B cell (primary cell): ENCODE data around the gene JAK1. TPM values are rescaled to one million over a fixed set of nuclear protein-coding genes. Genes with fewer than 3 reads are reported as not detected.
A peak's percentile ranks its signal among the peaks of the same experiment; 100 is the strongest.

Source experiments
- ATAC-seq: fragments of 200-7000 bp; cut with Tn5 transposase; one replicate; pipeline ENCODE4 v1.10.0; 2021; ENCODE audit warnings: low read depth, mild to moderate bottlenecking, moderate number of reproducible peaks, moderate library complexity
- CTCF ChIA-PET: fragments of 350-600 bp; sonication (Branson Sonifier 250); formaldehyde crosslinking; loops from one replicate; lab custom pipeline; 2021; ENCODE audit warnings: antibody characterized with exemption, inconsistent platforms; lab: Charles Lee
- POLR2A ChIA-PET: fragments of 350-600 bp; sonication (Branson Sonifier 250); formaldehyde crosslinking; loops from one replicate; lab custom pipeline; 2021; ENCODE audit warnings: antibody characterized with exemption; lab: Charles Lee
- DNase-seq: peaks from one replicate; pipeline ENCODE4 v3.0.0; 2013
- H2AFZ ChIP-seq: 2 replicates; pipeline ENCODE4 v1.6.1; 2012; ENCODE audit warnings: mild to moderate bottlenecking, low read depth, low read length; ENCODE audit not compliant: insufficient read depth, poor library complexity, severe bottlenecking
- H3K27ac ChIP-seq, 2 donors: 1 replicate in 1 of 2; 2 replicates in 1 of 2; pipeline ENCODE4 v1.5.1; 2012 to 2013; ENCODE audit warnings: low read length in 2 of 2, mild to moderate bottlenecking in 2 of 2, moderate library complexity in 1 of 2
- H3K27me3 ChIP-seq, 4 experiments: fragments of 200-600 bp in 1 of 4; sonication (generic) in 1 of 4; replicated peaks in 1 of 4; 1 replicate in 2 of 4; 2 replicates in 2 of 4; pipeline versions ENCODE4 v1.6.1 to v1.7.0; 2013 to 2016; ENCODE audit warnings: low read length in 3 of 4, mild to moderate bottlenecking in 2 of 4, mixed read lengths in 1 of 4, moderate library complexity in 1 of 4; ENCODE audit not compliant: insufficient read depth in 4 of 4, control insufficient read depth in 3 of 4; ENCODE audit errors: control extremely low read depth in 1 of 4
- H3K36me3 ChIP-seq, 2 experiments: replicated peaks in 1 of 2; 1 replicate in 1 of 2; 2 replicates in 1 of 2; pipeline versions ENCODE4 v1.6.1 to v1.7.1; 2013; ENCODE audit warnings: low read length in 1 of 2; ENCODE audit not compliant: insufficient read depth in 2 of 2, control insufficient read depth in 1 of 2; ENCODE audit errors: control extremely low read depth in 1 of 2, extremely low read depth in 1 of 2
- H3K4me1 ChIP-seq, 2 donors: fragments of 200-600 bp in 1 of 2; sonication (generic) in 1 of 2; 1 replicate in 1 of 2; 2 replicates in 1 of 2; pipeline versions ENCODE4 v1.5.1 to v1.6.1; 2013 to 2017; ENCODE audit warnings: low read length in 2 of 2; ENCODE audit not compliant: control insufficient read depth in 2 of 2, insufficient read depth in 2 of 2
- H3K4me2 ChIP-seq: replicated peaks from 2 replicates; pipeline ENCODE3; 2012; ENCODE audit warnings: mild to moderate bottlenecking, low read depth, low read length; ENCODE audit not compliant: poor library complexity, severe bottlenecking
- H3K4me3 ChIP-seq, 5 experiments: fragments of 200-600 bp in 1 of 5; sonication (generic) in 1 of 5; 1 replicate in 3 of 5; 2 replicates in 2 of 5; pipeline versions ENCODE4 v1.5.1 to v1.7.0; 2011 to 2016; ENCODE audit warnings: low read length in 4 of 5, mild to moderate bottlenecking in 4 of 5, low read depth in 2 of 5, control low read depth in 1 of 5, moderate library complexity in 1 of 5; ENCODE audit not compliant: insufficient read depth in 1 of 5; ENCODE audit errors: control extremely low read depth in 1 of 5, extremely low read depth in 1 of 5
- H3K79me2 ChIP-seq: fragments of 200-600 bp; sonication (generic); one replicate; pipeline ENCODE4 v1.6.0; 2016; ENCODE audit warnings: low read length; ENCODE audit not compliant: control insufficient read depth, insufficient read depth
- H3K9ac ChIP-seq: fragments of 200-600 bp; sonication (generic); 2 replicates; pipeline ENCODE4 v1.6.1; 2017; ENCODE audit warnings: mild to moderate bottlenecking, low read length, moderate library complexity
- H3K9me3 ChIP-seq, 3 donors: one replicate each; pipeline versions ENCODE4 v1.6.1 to v1.7.1; 2013; ENCODE audit warnings: low read length in 2 of 3; ENCODE audit not compliant: control insufficient read depth in 2 of 3, insufficient read depth in 1 of 3; ENCODE audit errors: control extremely low read depth in 1 of 3
- H4K20me1 ChIP-seq: 2 replicates; pipeline ENCODE4 v1.6.0; 2012; ENCODE audit warnings: mild to moderate bottlenecking, low read length; ENCODE audit not compliant: insufficient read depth, control insufficient read depth, poor library complexity, severe bottlenecking
- H3K27ac Mint-ChIP-seq: one replicate; pipeline ENCODE4 v1.8.0; 2021; ENCODE audit warnings: mixed read lengths
- H3K27me3 Mint-ChIP-seq: one replicate; pipeline ENCODE4 v1.8.0; 2021; ENCODE audit warnings: mixed read lengths
- H3K4me1 Mint-ChIP-seq: one replicate; pipeline ENCODE4 v1.8.0; 2021; ENCODE audit warnings: mixed read lengths
- H3K4me3 Mint-ChIP-seq: one replicate; pipeline ENCODE4 v1.8.0; 2021; ENCODE audit warnings: mixed read lengths
- H3K9me3 Mint-ChIP-seq: one replicate; pipeline ENCODE4 v1.8.0; 2022; ENCODE audit warnings: mixed read lengths; ENCODE audit not compliant: insufficient read depth
- CTCF ChIP-seq: fragments of 200-600 bp; IDR thresholded peaks from one replicate; pipeline ENCODE4 v1.8.0; 2022; ENCODE audit warnings: antibody characterized with exemption, mild to moderate bottlenecking
- EZH2 ChIP-seq: IDR thresholded peaks from 2 replicates; pipeline ENCODE4 v1.6.1; 2012; ENCODE audit warnings: borderline replicate concordance, low read depth, mild to moderate bottlenecking, moderate library complexity, low read length; ENCODE audit not compliant: insufficient read depth, poor library complexity, severe bottlenecking
- WGBS: methylation state at CpG from one replicate; pipeline ENCODE4 v1.1.5; 2013; ENCODE audit warnings: missing lambda C conversion rate; ENCODE audit not compliant: insufficient coverage; 5-methylcytosine and 5-hydroxymethylcytosine counted together
- intact Hi-C: fragments of 100-400 bp; cut with micrococcal nuclease; formaldehyde crosslinking; loops from one replicate; pipeline ENCODE4 v1.10.0; 2022
- polyA plus RNA-seq: library from polyadenylated mRNA; depleted of rRNA; stranded (reverse); fragments of >200 nt; gene quantifications from 2 replicates; pipeline ENCODE4 v1.2.3, GENCODE V29; 2012
- total RNA-seq, 2 donors: library from RNA; stranded (reverse); fragments of 120-200 nt in 1 of 2; gene quantifications; 1 replicate in 1 of 2; 2 replicates in 1 of 2; pipeline versions ENCODE4 v1.2.3 to v1.2.4, GENCODE V29; 2013 to 2022

JAK1 gene
- total and polyA plus RNA-seq, 2 donors (not counting 1 experiment from before 2014, with no cell fraction given), result 99.0 to 244 TPM

GRCh38 chr1:64882574-64883255 lies 83.6 kb downstream of the JAK1 start:
- ATAC-seq, result no peak

More at GRCh38 chr1:64882574-64883255, 83.6 kb downstream of the JAK1 start:
- ChIA-PET CTCF (interaction anchor here (0.9 kb wide), 1 partner anchor 159 kb away, joined by 3 read pairs; no protein-coding TSS in a partner anchor), POLR2A (no interaction called here)
- Histone ChIP-seq H3K4me2 (no peak overlapping the region), H2AFZ (no peak overlapping the region), H3K36me3 (peaks cover 2 to 64% of the 10 kb centered on the region in 2 experiments), H3K27ac (no peak overlapping the region), H3K9ac (no peak overlapping the region), H3K9me3 (no peaks in the 10 kb centered on the region), H3K27me3 (no peaks in the 10 kb centered on the region), H3K4me1 (peaks cover 4 to 10% of the 10 kb centered on the region in 2 donors), H3K4me3 (no peak overlapping the region), H3K79me2 (peaks cover 76% of the 10 kb centered on the region), H4K20me1 (peaks cover 77% of the 10 kb centered on the region)
- H3K27ac Mint-ChIP-seq, result peak overlapping the region; percentile 67
- peaks cover 43% of the 10 kb centered on the region for H3K4me1 Mint-ChIP-seq
- WGBS, result 83% methylated on average over 7 of the region's 11 CpGs
- no peaks in the 10 kb centered on the region for H3K27me3 Mint-ChIP-seq
- peak overlapping the region; percentile 37 for H3K4me3 Mint-ChIP-seq
- DNase-seq, result no peak
- no peaks in the 10 kb centered on the region for H3K9me3 Mint-ChIP-seq
- intact Hi-C loops, result no loop called here
- TF ChIP-seq CTCF (no peak), EZH2 (no peak)
